NCI-H345 treated with DMSO at 0.1 percent for 48 hours (cell line): Measurements from ENCODE around the gene TMC7.
"Not testable (repeated sequence)": the region's sequence is repeated elsewhere in the genome, so short reads cannot be mapped to it uniquely, and the experiment has no call there.

Experiments used
- DNase-seq: peaks from one replicate; lab custom pipeline; 2025; ENCODE audit not compliant: unreplicated experiment; lab: John Stamatoyannopoulos, UW

TMC7 gene

GRCh38 chr16:18975109-18975508, 8.6 kb upstream of the TMC7 start:
- DNase-seq = no peak

- no peak for DNase-seq
These were observed 3.8 kb upstream of the TMC7 start for GRCh38 chr16:18979936-18980335.

DNA sequence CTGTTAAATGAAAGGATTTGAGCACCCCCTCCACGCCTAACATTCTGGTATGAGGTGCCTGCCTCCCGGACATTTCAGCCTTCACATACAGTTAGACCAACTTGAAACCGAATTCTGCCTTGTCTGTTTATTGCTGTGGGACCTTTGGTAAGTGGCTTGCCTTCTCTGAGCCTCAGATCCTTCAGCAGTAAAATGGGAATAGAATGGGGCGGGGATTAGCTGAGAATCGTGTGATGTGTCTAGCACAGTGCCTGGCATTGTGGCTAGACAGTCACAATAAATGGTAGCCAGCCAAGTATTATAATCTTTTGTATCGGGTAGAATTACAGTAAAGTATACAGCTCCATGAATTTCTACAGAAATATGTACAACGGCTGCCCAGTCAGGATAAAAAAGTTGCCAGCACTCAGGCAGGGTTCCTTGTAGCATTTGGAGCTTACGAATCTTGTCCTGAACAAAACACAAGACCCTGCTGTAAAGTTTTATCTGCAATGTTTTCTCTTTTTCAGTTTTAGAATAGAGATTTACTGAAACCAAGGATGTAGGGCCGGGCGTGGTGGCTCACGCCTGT, 786 bp downstream of the TMC7 start:
- DNase-seq = no peak

DNA sequence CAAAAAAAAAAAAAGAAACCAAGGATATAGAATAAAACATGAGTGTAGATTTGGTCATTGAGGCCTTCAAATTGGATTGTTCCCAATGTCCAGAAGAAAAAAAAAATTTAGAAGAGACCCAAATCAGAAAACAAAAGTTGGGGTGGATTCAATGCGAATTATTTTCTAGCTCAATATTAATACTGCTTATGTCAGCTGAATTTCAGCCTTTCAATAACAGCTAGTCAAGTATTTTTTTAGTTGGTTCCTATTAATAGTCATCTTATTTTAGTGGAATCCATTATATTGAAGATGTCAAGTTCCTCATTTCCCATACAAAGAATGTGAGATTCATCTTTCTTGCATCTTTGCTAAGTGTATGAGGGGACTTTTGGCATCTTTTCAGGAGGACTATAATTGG, 1.5 kb downstream of the TMC7 start:
- not testable (repeated sequence) for DNase-seq

GRCh38 chr16:18991731-18992130, 8.0 kb downstream of the TMC7 start:
- DNase-seq = not testable (repeated sequence)

GRCh38 chr16:18993531-18993930, 9.8 kb downstream of the TMC7 start:
- not testable (repeated sequence) for DNase-seq

- not testable (repeated sequence) for DNase-seq
These were observed 10.4 kb downstream of the TMC7 start for GRCh38 chr16:18994181-18994580.

DNA sequence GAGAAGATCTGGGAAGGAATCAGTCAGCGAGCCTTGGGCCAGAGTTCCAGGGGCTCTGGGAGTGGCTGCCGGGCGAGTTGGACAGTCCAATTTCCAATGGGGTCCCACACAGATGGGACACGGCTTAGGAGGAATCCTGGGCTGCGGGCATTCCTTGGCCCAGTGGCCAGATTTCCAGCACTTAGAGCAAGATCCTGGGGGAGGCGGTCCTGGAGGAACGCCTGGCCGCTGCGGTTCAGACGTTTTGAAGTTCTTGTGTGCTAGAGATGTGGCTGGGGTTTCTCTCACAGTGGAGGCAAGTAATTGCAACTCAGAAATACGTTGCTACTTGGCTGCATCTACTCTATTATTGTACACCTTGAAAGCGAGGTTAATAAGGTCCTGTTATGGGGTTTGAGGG, 11.7 kb downstream of the TMC7 start:
- not testable (repeated sequence) for DNase-seq

DNA sequence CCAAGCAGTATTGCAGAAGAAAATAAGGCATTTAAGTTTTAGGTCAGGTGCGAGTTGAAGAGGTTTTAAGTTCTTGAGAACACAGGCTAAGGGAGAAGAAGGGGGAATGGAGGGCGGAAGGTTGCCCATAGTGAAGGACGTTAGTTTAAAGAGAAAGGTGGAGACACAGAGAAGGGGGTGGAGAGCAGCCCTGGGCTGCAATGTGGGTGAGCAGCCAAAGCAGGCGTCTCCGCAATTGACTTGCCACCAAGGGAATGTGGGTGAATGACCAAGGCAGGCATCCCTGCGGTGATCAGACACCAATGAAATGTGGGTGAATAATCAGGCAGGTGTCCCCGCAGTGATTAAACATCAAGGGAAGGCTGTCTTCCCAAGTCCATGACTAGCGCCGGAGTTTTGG, 12.8 kb downstream of the TMC7 start:
- DNase-seq = not testable (repeated sequence)

GRCh38 chr16:18997001-18997400, 13.3 kb downstream of the TMC7 start:
- not testable (repeated sequence) for DNase-seq

DNA sequence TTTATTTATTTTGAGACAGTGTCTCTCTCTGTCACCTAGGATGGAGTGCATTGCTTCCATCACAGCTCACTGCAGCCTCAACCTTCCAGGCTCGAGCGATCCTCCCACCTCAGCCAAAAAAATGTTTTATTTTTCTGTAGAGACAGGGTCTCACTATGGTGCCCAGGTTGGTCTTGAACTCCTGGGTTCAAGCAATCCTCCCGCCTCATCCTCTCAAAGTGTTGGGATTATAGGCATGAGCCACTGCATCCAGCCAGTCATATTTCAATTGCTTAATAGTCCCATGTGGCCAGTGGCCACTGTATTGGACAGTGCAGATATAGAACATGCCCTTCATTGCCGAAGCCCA, 15.3 kb downstream of the TMC7 start:
- DNase-seq = no peak

GRCh38 chr16:19001788-19002187, 18.1 kb downstream of the TMC7 start:
- DNase-seq = no peak

DNA sequence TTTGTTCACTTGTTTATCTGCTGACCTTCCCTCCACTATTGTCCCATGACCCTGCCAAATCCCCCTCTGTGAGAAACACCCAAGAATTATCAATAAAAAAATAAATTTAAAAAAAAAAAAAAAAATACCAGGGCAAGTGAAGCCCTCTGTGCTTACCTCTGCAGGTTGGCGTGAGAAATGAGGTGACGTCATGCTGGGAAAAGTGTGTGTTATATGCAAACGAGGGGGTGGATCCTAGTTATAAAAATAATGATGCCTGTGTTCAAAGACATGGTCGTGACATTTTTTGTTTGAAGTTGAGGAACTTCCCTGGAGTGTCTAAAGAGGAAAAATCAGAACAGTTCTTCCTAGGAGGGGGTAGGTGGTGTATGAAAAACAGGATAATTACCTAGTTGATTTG, 20.2 kb downstream of the TMC7 start:
- no peak for DNase-seq

DNA sequence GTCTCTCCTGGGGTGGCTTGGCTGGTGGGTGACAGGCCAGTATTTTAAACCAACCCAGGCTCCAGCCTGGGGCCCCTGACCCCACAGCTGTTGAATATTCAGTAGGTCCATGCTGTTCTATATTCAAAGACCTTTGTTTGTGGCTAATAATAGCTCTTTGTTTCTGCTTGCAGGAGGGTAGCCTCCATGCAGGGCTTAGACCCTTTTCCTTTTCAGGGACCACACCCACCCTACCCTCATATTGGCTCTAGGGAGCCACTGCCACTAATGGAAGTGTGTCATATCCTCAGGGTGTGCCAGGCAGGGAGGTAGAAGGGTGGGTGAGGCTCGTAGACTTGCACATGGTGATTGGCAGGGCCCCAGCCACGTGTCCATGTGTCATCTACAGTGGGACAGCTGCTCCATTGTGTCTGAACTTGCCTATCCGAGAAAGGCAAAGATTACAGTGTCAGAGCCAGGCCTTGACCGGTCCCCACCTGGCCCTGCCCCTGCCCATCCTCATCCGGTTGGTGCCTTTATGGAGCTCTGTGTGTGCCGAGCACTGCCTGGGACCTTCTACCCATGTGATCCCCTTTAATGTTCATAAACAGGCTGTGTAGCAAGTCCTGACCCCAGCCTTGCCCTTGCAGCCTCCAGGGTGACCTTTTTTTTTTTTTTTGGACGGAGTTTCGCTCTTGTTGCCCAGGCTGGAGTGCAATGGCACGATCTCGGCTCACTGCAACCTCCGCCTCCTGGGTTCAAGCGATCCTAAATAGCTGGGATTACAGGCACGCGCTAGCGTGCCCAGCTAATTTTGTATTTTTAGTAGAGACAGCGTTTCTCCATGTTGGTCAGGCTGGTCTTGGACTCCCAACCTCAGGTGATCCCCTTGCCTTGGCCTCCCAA, 22.1 kb downstream of the TMC7 start:
- DNase-seq = no peak

DNA sequence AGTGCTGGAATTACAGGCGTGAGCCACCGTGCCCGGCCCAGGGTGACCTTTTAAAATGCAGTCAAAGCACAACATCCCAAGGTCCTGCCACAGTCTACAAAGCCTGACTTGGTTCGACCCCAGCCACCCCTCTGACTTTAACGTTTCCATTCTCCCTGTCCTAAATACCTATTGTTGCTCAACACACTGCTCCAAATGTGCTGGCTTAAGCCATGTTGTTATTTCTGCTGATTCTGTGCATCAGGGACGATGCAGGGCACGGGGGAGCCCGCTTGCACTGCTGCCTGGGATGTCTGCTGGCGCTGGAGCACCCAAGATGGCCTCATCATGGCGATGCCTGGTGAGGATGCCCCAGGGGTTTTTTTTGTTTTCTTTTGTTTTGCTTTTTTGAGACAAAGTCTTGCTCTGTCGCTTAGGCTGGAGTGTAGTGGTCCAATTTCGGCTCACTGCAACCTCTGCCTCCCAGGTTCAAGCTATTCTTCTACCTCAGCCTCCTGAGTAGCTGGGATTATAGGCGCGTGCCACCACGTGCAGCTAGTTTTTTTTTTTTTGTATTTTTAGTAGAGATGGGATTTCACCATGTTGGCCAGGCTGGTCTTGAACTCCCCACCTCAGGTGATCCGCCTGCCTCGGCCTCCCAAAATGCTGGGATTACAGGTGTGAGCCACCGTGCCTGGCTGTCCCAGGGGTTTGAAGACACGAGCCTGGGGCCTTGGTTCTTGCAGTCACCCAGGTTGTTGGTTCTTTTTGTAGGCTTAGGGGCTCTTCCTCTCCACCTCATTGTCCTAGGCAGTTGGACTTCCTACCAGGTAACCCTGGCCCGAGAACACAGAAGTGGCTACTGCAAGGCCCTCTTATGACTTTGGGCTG, 22.9 kb downstream of the TMC7 start:
- DNase-seq = no peak

DNA sequence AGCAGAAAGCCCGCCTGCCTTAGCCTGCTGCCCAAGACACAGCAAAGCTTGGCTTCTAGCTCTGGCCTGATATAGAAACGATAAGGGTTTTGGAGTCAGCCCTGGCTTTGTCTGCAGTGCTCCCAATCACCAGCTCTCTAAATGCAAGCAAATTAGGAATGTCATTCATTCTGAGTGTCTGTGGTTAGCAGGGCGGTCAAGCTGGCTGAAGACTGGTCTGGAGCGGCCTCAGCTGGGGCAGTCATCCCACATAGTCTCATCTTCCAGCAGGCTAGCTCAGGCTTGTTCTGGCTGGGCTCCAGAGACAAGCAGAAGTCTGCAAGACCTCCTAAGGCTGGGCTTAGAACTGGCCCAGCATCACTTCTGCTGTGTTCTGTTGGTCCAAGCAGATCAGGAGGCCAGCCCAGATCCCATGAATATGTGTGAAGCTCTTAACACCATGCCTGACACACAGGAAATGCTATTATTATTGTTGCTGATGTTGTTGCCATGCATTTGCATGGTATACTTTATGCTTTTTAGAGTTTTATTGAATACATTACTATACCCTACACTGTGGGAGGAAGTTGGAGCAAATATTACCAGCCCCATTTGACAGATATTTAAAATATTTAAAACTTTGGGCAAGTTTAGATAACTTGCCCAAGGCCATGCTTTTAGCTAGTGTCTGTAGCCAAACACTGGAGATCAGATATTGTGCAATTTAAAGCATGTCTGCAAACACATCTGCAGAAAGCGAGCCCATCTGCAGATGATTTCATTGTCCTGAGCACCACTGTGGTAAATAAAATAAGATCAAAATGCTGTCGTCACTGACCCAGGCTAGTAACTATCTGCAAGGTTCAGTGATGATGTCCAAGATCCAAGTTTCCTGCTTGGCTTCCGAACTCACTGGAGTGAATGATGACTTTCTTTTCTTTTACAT, 24.8 kb downstream of the TMC7 start:
- DNase-seq = no peak

- DNase-seq = no peak
These were observed 27.5 kb downstream of the TMC7 start for GRCh38 chr16:19011169-19011731.

GRCh38 chr16:19014461-19014860, 30.7 kb downstream of the TMC7 start:
- DNase-seq = no peak

GRCh38 chr16:19017179-19017578, 33.4 kb downstream of the TMC7 start:
- no peak for DNase-seq

DNA sequence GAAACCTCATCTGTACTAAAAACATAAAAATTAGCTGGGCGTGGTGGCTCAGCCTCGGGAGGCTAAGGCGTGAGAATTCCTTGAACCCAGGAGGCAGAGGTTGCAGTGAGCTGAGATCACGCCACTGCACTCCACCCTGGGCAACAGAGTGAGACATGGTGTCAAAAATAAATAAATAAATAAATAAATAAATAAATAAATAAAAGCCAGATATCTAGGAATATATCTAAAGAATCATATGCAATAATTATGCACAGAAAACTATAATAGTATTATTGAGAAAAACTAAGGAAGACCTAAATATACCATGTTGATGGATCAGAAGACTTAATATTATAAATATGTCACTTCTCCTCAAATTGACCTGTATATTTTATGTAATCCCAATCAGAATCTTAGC, 37.0 kb downstream of the TMC7 start:
- DNase-seq = no peak
